Lower leg skin (tissue), 4 donors: ENCODE measurements around the gene EXOC1. TPM values are rescaled to one million over a fixed set of nuclear protein-coding genes. Genes with fewer than 3 reads are reported as not detected.

Source experiments
- DNase-seq, 2 donors: peaks; one replicate each; pipeline ENCODE4 v3.0.0-alpha.2; 2019; ENCODE audit warnings: low spot score in 2 of 2
- H3K4me3 ChIP-seq: fragments of 200-600 bp; sonication (generic); 2 replicates; pipeline ENCODE4 v1.5.1; 2017; ENCODE audit warnings: mild to moderate bottlenecking, low read depth; ENCODE audit not compliant: poor library complexity, severe bottlenecking
- POLR2A ChIP-seq, 2 donors: fragments of 450-650 bp; IDR thresholded peaks; one replicate each; pipeline ENCODE4 v1.6.1; 2016 to 2017; ENCODE audit warnings: antibody characterized with exemption in 2 of 2, mild to moderate bottlenecking in 1 of 2, moderate library complexity in 1 of 2
- WGBS, 2 donors: methylation state at CpG; one replicate each; pipeline ENCODE4 v1.1.5; 2018; 5-methylcytosine and 5-hydroxymethylcytosine counted together
- intact Hi-C: fragments of 100-400 bp; cut with DNase I; formaldehyde crosslinking; loops from one replicate; pipeline ENCODE4 v1.15.0; 2023; ENCODE audit warnings: low total_unique reads
- total RNA-seq, 4 donors: library from RNA; depleted of rRNA; stranded (reverse); fragments of >200 nt; gene quantifications; one replicate each; pipeline ENCODE4 v1.1.0, GENCODE V29; 2016
- TF ChIP-seq, protein P1 (sequence below), 3 donors: fragments of 450-650 bp; IDR thresholded peaks; one replicate each; pipeline ENCODE4 v1.5.1; 2016; ENCODE audit warnings: antibody characterized with exemption in 3 of 3, mild to moderate bottlenecking in 3 of 3, moderate library complexity in 2 of 3

The EXOC1 gene
- total RNA-seq, 4 donors from 2014 or later = 31.3 to 40.6 (median 36.8) TPM

DNA sequence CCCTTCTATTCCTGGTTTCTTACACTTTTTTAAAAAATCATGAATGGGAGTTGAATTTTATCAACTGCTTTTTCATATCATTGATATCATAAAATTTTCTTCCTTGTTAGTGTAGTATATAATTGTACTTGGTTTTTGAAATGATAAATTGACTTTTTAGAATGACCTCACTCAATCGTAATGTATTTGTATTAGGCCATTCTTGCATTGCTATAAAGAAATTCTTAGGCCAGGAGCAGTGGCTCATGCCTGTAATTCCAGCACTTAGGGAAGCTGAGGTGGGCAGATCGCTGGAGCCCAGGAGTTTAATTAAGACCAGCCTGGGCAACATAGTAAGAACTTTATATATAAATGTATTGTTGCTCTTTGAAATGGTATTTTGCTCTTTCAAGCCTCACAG, 6.3 kb downstream of the EXOC1 start:
- WGBS, 2 donors = 67 to 90% methylated on average over 2 of the region's 2 CpGs
- DNase-seq = no peak
- intact Hi-C loops = no loop called here

DNA sequence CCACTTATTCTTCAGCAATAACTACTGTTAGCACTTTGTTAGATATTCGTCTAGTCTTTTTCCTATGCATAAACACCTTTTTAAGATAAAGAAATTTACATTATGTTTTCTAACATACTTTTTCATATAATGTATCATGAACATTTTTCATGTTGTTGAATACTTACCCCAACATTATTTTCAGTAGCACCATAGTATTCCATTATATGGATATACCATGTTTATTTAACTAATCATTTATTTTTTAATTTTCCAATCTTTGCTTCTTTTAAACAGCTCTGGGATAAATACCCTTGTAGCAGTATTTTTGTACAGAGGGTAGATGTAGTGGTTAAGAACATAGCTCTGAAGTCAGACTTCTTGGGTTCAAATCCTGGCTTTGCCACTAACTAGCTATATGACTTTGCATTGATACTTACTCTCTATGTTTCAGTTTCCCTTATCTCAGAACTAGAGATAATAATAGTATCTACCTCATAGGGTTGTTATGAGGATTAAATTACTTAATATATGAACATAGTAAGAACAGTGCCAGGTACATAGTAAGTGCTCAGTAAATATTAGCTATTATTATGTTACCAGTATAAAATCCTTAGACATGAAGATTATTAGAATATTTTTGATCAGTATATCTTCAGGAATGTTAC, 11.3 kb downstream of the EXOC1 start:
- WGBS, 2 donors = 96 to 98% methylated on average over 1 of the region's 1 CpG
- H3K4me3 ChIP-seq = no peak overlapping the region
- no peak for DNase-seq
- intact Hi-C loops = no loop called here
- no peak for TF ChIP-seq POLR2A (IDR thresholded peaks at IDR 0.05)
- TF ChIP-seq, protein P1, sequence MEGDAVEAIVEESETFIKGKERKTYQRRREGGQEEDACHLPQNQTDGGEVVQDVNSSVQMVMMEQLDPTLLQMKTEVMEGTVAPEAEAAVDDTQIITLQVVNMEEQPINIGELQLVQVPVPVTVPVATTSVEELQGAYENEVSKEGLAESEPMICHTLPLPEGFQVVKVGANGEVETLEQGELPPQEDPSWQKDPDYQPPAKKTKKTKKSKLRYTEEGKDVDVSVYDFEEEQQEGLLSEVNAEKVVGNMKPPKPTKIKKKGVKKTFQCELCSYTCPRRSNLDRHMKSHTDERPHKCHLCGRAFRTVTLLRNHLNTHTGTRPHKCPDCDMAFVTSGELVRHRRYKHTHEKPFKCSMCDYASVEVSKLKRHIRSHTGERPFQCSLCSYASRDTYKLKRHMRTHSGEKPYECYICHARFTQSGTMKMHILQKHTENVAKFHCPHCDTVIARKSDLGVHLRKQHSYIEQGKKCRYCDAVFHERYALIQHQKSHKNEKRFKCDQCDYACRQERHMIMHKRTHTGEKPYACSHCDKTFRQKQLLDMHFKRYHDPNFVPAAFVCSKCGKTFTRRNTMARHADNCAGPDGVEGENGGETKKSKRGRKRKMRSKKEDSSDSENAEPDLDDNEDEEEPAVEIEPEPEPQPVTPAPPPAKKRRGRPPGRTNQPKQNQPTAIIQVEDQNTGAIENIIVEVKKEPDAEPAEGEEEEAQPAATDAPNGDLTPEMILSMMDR (IDR thresholded peaks at IDR 0.05) = no peak

More for the DNA sequence above, 6.3 kb downstream of the EXOC1 start:
- H3K4me3 ChIP-seq = no peak overlapping the region
- TF ChIP-seq POLR2A (IDR thresholded peaks at IDR 0.05) = no peak
- TF ChIP-seq, protein P1 (IDR thresholded peaks at IDR 0.05) = no peak

DNA sequence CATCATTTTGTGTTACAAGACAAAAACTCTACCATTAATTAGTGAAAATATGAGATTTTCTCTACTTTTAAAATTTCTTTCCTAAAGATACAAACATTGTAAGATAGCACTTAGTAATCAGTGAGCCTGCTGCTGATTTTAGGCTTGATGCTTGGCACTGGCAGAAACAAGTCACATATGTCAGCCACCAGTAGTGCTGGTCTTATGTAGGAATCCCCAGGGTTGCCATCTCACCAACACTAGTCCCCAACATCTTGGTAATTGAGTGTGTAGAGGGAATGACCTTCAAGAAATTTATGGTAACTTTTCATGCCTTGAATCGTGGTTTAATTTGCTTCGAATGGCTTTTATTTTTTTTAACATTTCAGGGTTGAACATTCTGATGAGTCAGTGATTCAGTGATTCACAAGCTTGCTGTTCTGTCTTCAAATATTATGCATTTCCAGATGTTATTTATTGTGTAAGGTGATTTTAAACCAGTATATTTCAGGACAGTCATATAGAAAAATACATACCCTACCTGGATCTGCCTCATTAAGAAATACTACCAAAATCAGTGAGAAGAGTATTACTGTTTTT, 11.9 kb downstream of the EXOC1 start:
- intact Hi-C loops = no loop called here
- TF ChIP-seq, protein P1 (IDR thresholded peaks at IDR 0.05) = no peak
- no peak for TF ChIP-seq POLR2A (IDR thresholded peaks at IDR 0.05)
- DNase-seq = no peak
- WGBS, 2 donors = 24 to 36% methylated on average over 2 of the region's 2 CpGs
- H3K4me3 ChIP-seq = no peak overlapping the region

DNA sequence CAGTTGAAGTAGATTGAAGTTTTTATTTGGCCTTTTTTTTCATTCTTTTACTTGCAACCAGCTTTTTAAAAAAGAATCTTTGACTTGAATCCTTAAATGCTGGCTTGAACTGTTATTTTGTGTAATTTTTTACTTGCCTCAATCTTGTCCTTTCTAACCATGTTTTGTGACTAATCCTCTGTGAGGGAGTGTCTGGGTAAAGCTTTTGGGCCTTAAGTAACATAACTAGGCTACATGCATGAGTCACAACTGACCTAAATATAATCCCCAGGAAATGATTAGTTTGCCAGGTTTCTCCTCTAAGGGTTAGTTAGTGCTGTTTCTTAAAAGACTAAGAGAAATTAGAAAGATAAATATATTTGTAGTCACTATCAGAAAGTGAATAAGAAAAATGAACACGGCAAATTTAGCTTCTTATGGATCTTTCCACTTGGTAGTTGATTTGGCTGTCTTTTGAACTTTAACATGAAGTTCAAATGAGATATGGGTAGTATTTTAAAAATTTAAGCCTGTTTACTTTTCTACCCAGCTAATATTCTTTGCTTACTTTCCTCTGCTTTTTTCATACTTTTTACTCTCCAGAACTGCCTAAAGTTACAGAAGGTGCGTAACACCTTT, 13.0 kb downstream of the EXOC1 start:
- intact Hi-C loops = no loop called here
- TF ChIP-seq, protein P1 (IDR thresholded peaks at IDR 0.05) = no peak
- no peak for TF ChIP-seq POLR2A (IDR thresholded peaks at IDR 0.05)
- WGBS, 2 donors = 44 to 57% methylated on average over 2 of the region's 2 CpGs
- H3K4me3 ChIP-seq = no peak overlapping the region
- DNase-seq = no peak

- peak in 1 of 2 donors; percentile 28 for DNase-seq
- H3K4me3 ChIP-seq = no peak overlapping the region
- TF ChIP-seq, protein P1 (IDR thresholded peaks at IDR 0.05) = no peak
- no peak for TF ChIP-seq POLR2A (IDR thresholded peaks at IDR 0.05)
- intact Hi-C loops = no loop called here
- WGBS, 2 donors = 9 to 13% methylated on average over 4 of the region's 4 CpGs
Measured at GRCh38 chr4:55866973-55867574, 13.6 kb downstream of the EXOC1 start.
